Measurements from ENCODE around the gene ANKDD1A. TPM values are rescaled to one million over a fixed set of nuclear protein-coding genes. Genes with fewer than 3 reads are reported as not detected.

ANKDD1A gene
- total and polyA plus RNA-seq, 2 experiments from 2014 or later = 6.7 to 9.3 TPM

GRCh38 chr15:64997745-64998375, 86.2 kb downstream of the ANKDD1A start (continued):
- TF ChIP-seq CTCF (conservative IDR thresholded peaks at IDR 0.05; ENCODE audit: low read depth in 2 of 2) (no peak), STAT1 (IDR thresholded peaks at IDR 0.05; ENCODE audit: unreplicated experiment) (no peak), ETS1 (IDR thresholded peaks at IDR 0.05) (no peak), JUNB (IDR thresholded peaks at IDR 0.05; ENCODE audit: unreplicated experiment) (no peak), NANOG (IDR thresholded peaks at IDR 0.05; ENCODE audit: borderline replicate concordance) (no peak), REST (IDR thresholded peaks at IDR 0.05; ENCODE audit: unreplicated experiment) (no peak), ZNF331 (CRISPR knock-in tag; IDR thresholded peaks at IDR 0.05; ENCODE audit: low read depth) (no peak), ZNF114 (CRISPR knock-in tag; IDR thresholded peaks at IDR 0.05) (no peak)

- H3K36me3 Mint-ChIP-seq (ENCODE audit: low read depth) = peaks cover 28% of the 10 kb centered on the region
- TF ChIP-seq EZH2 (IDR thresholded peaks at IDR 0.05; ENCODE audit: low read depth, unreplicated experiment) (no peak), STAT1 (IDR thresholded peaks at IDR 0.05; ENCODE audit: unreplicated experiment) (no peak), ZNF114 (CRISPR knock-in tag; IDR thresholded peaks at IDR 0.05) (no peak), POLR2AphosphoS5 (IDR thresholded peaks at IDR 0.05; ENCODE audit: low read depth) (no peak), CTCF (conservative IDR thresholded peaks at IDR 0.05; ENCODE audit: low read depth in 2 of 2) (no peak), ZNF331 (CRISPR knock-in tag; IDR thresholded peaks at IDR 0.05; ENCODE audit: low read depth) (no peak), JUNB (IDR thresholded peaks at IDR 0.05; ENCODE audit: unreplicated experiment) (no peak), EZH2phosphoT487 (IDR thresholded peaks at IDR 0.05; ENCODE audit: unreplicated experiment) (no peak)
Observed at GRCh38 chr15:65004993-65005392, 93.3 kb downstream of the ANKDD1A start.

More at GRCh38 chr15:65004993-65005392, 93.3 kb downstream of the ANKDD1A start:
- Histone ChIP-seq H3K4me3 (no peak overlapping the region), H2AFZ (no peak overlapping the region), H3K9me2 (ENCODE audit: insufficient read depth) (no peaks in the 10 kb centered on the region), H3K4me1 (ENCODE audit: insufficient read depth) (no peaks in the 10 kb centered on the region), H3K79me2 (replicated peaks; ENCODE audit: insufficient read depth) (no peaks in the 10 kb centered on the region), H3K27me3 (ENCODE audit: insufficient read depth) (no peaks in the 10 kb centered on the region), H3K27ac (ENCODE audit: low read depth) (no peak overlapping the region), H3F3A (replicated peaks; ENCODE audit: low read depth) (no peaks in the 10 kb centered on the region), H4K20me1 (replicated peaks; ENCODE audit: insufficient read depth) (no peaks in the 10 kb centered on the region), H3K4me2 (no peak overlapping the region), H3K36me3 (ENCODE audit: insufficient read depth) (no peaks in the 10 kb centered on the region)
- DNase-seq (ENCODE audit: low spot score) = no peak
- H3K4me3 Mint-ChIP-seq = no peak overlapping the region
- H3K27ac Mint-ChIP-seq = no peak overlapping the region
- H3K4me1 Mint-ChIP-seq = peaks cover 3% of the 10 kb centered on the region
- H3K9me3 Mint-ChIP-seq = peaks cover 3% of the 10 kb centered on the region; the same call in 1 of the 3 replicates
- ATAC-seq = no peak
- H3K27me3 Mint-ChIP-seq (ENCODE audit: insufficient read depth, low read depth, poor library complexity) = no peaks in the 10 kb centered on the region

Data from GM23338 (cell line).